Measurements from ENCODE around the gene FAM227B.
"Not testable (repeated sequence)": the region's sequence is repeated elsewhere in the genome, so short reads cannot be mapped to it uniquely, and the experiment has no call there.

The FAM227B gene, protein sequence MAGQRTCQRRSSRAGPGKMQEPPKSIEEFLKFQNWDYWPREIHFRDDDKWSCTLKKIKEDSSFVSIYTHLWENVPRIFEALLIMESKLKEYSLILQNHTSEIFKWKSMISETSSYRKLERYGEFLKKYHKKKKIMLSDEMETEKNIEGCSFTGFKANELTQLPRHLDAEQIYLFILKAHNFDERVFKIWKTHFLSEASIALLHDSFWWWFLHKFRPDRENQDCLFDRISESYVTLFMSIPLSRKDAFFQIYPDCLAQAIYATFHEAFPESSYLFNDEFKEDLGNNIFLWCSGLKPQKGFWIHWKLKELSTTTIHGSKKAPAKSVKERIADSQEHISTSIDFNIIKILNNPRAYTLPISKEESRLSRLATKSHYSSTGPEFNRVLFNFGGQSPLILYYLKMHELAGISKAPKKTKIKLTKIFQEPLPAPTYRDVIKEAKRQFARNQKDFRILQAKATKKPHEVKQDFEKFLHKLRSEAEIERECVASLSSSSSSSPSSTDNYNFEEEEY

GRCh38 chr15:49620658-49621368, at the start of gene FAM227B, which contains the start of gene DTWD1:
Gene FAM227B, minus strand, starts transcription at chr15:49620818. Its CDS starts 5,647 bp downstream, at chr15:49615171.
Gene DTWD1, plus strand, starts transcription at chr15:49621048. Its CDS starts 4,120 bp downstream, at chr15:49625168.
- peak; percentile 89 for DNase-seq

DNA sequence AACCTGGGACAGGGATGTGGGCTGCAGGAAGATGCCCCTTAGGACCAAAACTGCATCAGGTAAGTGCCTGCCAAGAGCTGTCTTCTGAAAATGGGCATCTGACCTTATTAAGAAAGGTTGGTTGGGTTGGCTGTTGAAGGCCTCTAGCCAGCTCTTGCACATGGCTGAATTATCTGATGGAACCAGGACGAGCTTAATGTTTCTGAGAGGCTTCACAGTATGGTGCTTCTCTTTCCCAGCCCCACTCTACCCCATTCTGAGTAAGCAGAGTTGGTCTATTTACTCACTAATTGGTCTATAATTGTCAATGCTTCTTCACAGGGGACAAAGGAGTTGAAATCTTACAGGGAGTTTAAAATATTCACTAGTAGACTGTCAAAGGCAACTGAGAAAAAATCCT, 48.7 kb upstream of the FAM227B start:
- no peak for DNase-seq

DNA sequence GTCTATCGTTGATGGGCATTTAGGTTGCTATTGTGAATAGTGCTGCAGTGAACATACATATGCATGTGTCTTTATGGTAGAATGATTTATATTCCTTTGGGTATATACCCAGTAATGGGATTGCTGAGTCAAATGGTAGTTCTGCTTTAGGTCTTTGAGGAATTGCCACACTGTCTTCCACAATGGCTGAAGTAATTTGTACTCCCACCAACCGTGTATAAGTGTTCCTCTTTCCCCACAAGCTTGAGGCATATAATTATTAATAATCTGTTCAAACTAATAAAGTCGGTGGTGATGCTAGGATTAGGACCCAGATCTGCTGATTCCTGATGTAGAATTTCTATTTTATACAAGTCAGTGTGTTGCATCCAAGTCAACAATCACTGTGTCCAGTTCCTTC, 45.9 kb upstream of the FAM227B start:
- DNase-seq: not testable (repeated sequence)

DNA sequence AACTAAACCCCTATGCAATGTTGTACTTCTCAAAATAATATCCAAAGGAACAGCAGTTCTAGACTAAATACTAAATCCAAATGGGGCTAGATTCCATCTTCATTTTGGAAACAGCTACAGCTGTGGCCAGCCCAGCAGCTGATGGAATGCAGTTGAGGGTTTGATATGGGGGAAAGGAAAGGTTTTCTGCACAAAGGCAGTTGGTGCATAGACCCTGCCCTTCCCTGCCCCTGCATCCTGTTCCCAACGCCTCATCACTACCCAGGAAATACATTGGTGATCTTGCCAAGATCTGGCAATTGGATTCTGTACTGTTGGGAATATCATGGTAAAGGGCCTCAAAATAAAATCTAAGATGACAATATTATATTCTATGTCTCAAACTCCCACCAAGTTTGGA, 44.1 kb upstream of the FAM227B start:
- no peak for DNase-seq

DNA sequence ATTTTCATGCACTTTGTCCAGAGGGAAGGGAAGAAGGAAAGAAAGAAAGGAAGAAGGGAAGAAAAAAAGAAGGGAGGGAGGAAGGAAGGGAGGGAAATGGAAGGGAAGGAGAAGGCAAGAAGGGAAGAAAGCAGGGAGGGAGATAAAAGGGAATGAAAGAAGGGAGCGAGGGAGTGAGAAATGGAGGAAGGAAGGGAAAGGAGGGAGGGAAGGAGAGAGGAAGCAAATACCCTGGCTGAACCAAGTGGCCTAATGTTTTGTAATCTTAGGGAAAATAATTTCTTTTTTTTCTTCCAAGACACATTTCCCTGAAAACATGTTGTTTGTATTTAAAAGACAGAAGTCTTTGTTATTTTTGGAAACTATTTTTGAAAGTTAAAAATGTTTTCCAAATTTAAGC, 36.1 kb upstream of the FAM227B start:
- no peak for DNase-seq

DNA sequence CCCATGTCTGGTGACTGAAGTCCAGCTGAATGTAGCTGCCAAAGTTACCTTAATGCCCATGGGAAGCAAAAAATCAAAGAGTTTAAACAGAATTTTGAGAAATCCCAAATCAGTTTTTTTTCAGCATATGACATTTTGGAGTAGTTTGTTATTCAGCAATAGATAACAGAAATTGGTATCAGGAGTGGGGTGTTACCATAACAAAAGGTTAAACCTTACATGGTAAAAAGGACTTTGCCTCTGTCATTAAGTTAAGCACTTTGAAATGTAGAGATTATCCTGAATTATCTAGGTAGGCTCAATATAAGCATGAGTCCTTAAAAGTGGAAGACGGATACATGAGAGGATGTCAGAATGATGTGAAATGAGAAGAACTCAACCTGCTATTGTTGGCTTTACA, 32.3 kb upstream of the FAM227B start:
- no peak for DNase-seq

- DNase-seq: no peak
These were observed 30.1 kb upstream of the FAM227B start for GRCh38 chr15:49650676-49651075.

GRCh38 chr15:49649987-49650386, 29.4 kb upstream of the FAM227B start:
- no peak for DNase-seq

DNA sequence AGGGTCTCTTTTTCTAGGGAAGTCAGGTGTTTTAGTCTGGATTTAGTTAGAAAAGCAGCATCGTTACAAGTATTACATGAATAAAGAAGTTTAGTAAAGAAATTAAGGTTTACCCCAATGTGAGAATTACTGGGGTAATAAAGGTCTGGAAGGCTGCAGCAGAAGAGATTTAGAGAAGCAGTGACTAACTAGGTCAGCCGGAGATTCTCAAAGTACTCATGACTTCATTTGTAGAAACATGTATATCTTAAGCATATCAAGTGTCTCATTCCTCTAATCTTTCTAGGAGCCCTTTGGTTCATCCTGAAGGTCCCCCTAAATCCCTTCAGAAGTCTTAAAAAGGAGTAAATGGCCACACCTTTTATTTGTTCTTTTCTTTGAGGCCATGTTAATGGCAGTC, 26.3 kb upstream of the FAM227B start:
- DNase-seq: no peak

- peak; percentile 32 for DNase-seq
These were observed 25.3 kb upstream of the FAM227B start for GRCh38 chr15:49645941-49646340.

DNA sequence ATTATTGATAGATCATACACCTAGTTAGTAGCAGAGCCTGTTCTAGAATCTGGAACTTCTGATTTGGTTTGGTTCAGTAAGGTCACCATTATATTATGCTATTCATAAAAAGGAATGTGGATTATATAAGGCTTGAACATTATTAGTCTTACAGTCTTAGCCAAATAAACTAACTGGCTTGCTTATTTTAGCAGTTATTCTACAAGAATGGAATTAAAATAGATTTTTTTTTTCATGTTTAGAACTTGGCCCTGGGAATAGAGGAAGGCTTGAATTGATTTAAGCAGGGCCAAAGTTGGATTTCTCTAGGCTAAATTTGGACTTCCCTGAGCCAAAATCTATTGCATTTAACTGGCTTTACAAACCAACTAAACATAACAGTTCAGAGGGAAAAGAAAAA, 24.7 kb upstream of the FAM227B start:
- DNase-seq: no peak

DNA sequence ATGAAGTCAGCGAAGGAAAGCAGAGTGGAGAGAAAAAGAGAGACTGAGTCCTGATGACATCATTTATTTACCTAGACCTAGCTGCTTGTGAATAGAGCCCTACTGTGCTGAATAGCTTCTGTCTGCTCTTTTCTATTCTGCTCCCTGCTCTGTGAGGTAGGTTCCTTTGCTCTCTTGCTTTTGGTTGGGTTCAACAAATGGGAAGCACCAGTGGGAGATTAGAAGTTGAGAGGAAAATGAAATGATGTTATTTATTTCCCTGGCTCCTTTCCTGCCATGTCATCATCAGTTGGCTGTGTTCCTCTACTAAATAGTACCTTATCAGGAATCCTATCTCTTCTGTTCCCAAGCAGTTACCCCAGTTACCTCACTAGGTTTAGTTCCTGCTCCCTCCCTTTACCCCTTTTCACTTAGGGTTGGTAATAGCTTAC, 23.8 kb upstream of the FAM227B start:
- DNase-seq: no peak

GRCh38 chr15:49637857-49638256, 17.2 kb upstream of the FAM227B start:
- no peak for DNase-seq

DNA sequence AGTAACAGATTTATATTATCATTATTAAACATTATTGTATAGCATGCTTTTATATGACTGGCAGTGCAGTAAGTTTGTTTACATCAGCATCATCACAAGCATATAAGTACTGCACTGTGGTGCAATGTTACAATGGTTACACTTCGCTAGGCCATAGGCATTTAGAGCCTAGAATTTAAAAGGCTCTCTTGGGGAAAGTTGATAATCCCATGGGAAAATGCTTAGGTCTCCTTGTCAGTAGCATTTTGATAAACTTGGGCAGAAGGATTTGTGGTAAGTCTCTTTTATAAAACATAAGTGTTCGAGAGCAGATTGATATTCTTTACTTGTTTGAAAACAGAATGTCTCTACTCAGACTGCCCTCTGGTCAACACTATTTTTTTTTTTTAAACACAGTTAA, 7.8 kb upstream of the FAM227B start:
- no peak for DNase-seq

DNA sequence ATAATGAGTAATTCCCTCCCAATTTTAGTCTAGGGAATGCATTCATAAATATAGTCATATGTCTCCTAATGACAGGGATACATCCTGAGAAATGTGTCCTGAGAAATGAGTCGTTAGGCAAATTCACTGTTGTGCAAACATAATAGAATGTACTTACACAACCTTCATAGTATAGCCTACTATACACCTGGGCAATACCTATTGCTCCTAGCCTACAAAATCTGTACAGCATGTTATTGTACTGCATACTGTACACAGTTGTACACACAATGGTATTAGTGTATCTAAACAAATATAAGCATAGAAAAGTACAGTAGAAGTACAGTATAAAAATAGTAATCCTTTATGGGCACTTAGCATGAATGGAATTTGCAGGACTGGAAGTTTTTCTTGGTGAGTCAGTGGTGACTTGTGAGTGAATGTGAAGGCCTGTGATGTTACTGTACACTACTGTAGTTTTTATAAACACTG, 6.8 kb upstream of the FAM227B start:
- no peak for DNase-seq

GRCh38 chr15:49625460-49626036, 4.9 kb upstream of the FAM227B start:
- no peak for DNase-seq

DNA sequence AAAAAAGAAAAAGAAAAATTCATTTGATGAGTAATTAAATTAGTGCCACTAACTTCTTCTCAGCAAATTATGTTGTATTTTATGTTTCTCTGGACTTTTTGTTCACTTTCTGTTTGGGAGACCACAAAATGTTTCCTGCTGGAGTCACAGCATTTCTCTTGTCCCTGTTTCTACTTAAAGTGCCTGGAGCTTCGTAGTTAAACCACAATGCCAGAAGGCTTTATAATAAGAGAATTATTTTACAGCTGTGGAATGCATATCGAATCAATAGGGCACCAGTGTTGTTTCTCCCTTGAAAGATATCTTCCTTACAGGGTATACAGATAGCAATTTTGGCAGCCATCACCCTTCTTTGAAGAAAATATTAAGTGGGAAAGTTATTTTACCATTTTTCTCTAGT, 3.4 kb upstream of the FAM227B start:
- no peak for DNase-seq

DNA sequence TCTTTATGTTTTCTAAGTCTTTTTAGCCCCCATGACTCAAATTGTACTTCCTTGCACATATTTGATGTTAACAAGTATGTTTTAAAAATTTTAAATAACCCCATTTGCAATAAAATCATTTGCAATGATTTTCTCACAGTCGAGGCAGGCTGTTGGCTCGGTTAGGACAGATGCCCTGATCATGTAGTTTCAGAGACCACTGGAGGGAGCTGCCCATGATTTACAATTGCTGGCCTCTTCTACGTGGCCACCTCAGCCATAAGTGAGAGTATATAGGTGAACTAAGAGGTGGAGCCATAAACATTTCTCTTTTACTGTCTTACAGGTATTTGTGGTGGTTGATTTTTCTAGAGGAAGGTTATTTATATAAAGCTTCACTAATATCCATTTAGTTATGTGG, 1.9 kb upstream of the FAM227B start:
- DNase-seq: no peak

DNA sequence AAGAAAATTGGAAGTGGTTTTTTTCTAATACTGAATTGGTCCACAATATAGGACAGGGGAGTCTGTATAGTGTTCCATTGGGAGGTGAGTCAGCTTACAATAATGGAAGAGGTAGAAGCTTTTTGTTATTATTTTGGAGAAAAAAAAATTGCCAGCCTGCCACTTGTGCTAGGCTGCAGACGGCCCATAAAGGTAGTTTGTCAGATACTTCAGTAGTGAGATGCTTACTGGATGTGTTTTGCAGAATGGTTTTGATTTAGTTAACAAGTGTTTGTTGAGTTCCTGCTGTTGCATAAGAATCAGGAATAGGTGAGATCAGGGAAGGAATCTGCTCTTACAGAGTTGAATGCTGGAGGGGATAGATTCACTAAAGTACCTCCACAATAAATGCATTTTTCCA, 1.3 kb upstream of the FAM227B start:
- no peak for DNase-seq

GRCh38 chr15:49621401-49621811, 788 bp upstream of the FAM227B start:
- DNase-seq: no peak

- DNase-seq: no peak
These were observed 419 bp downstream of the FAM227B start for GRCh38 chr15:49620199-49620598.

DNA sequence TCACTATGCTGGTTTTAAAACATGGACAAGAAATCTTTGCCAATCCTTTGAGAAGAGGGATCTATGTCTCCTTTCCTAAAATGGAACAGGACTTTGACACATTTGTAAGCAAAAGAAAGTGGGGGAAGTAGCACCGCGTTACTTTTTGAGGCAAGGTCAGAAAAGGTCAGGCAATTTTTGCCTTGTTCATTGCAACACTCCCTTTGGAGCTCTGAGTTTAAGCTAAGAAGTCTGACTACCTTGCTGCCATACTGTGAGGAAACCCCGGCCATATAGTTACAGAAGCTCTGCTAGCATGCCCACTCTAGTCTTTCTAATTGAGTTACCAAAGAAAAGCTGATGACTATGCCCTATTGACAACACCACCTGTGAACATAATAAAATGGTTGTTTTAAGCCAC, 1.4 kb downstream of the FAM227B start:
- no peak for DNase-seq

GRCh38 chr15:49612240-49612639, 8.4 kb downstream of the FAM227B start:
- not testable (repeated sequence) for DNase-seq

Measured in DMS153 (cell line).